Activated CD8-positive, alpha-beta memory T cell treated with anti-CD3 and anti-CD28 coated beads for 24 hours (primary cell): ENCODE data around the gene STX16.
"Not testable (repeated sequence)": the region's sequence is repeated elsewhere in the genome, so short reads cannot be mapped to it uniquely, and the experiment has no call there.

ENCODE experiments used
- DNase-seq: peaks from one replicate; pipeline ENCODE4 v3.0.0-alpha.2; 2020

Gene STX16

GRCh38 chr20:58637466-58638213, 13.4 kb upstream of the STX16 start:
- DNase-seq: no peak

- DNase-seq: no peak
Measured at GRCh38 chr20:58638467-58639181, 12.5 kb upstream of the STX16 start.

GRCh38 chr20:58639182-58640146, 11.6 kb upstream of the STX16 start:
- peak; percentile 33 for DNase-seq

GRCh38 chr20:58640446-58640845, 10.6 kb upstream of the STX16 start:
- peak; percentile 41 for DNase-seq

- peak; percentile 41 for DNase-seq
Measured at GRCh38 chr20:58642441-58642840, 8.6 kb upstream of the STX16 start.

- DNase-seq: peak; percentile 33
Measured at GRCh38 chr20:58642896-58643295, 8.2 kb upstream of the STX16 start.

- DNase-seq: no peak
Measured at GRCh38 chr20:58645412-58645968, 5.6 kb upstream of the STX16 start.

GRCh38 chr20:58646257-58646656, 4.8 kb upstream of the STX16 start:
- DNase-seq: peak; percentile 33

- DNase-seq: no peak
Measured at GRCh38 chr20:58646703-58647102, 4.4 kb upstream of the STX16 start.

- no peak for DNase-seq
Measured at GRCh38 chr20:58647162-58647795, 3.8 kb upstream of the STX16 start.

GRCh38 chr20:58647796-58648501, 3.1 kb upstream of the STX16 start:
- DNase-seq: no peak

- not testable (repeated sequence) for DNase-seq
Measured at GRCh38 chr20:58648502-58648825, 2.6 kb upstream of the STX16 start.

GRCh38 chr20:58649288-58650180, 1.5 kb upstream of the STX16 start:
- peak; percentile 80 for DNase-seq

- DNase-seq: peak; percentile 82
Measured at GRCh38 chr20:58650181-58650775, 805 bp upstream of the STX16 start.

GRCh38 chr20:58651559-58651945, 469 bp downstream of the STX16 start:
- no peak for DNase-seq

GRCh38 chr20:58651946-58652605, 993 bp downstream of the STX16 start:
- peak; percentile 79 for DNase-seq

- DNase-seq: no peak
Measured at GRCh38 chr20:58652606-58653294, 1.7 kb downstream of the STX16 start.

- no peak for DNase-seq
Measured at GRCh38 chr20:58654337-58654736, 3.3 kb downstream of the STX16 start.
